ENCODE results near the gene OSBPL8.
A peak's percentile ranks its signal among the peaks of the same experiment; 100 is the strongest.

The OSBPL8 gene

DNA sequence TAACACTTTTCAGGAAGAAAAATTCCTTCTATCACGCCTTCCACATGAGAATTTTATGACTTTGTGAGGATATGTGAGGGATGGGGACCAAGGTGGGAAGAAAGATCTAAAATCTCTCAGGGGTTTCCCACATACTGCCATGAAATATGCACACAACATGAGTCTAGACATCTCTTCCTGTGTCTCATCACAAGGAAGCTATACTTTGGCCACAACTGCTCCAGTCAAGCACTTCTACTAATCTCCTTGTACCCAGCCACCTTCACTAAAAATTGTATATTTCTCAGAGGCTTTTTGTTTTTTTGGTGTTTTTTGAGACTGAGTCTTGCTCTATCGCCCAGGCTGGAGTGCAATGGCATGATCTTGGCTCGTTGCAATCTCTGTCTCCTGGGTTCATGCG is 3.2 kb downstream of the OSBPL8 start:
- no peak for DNase-seq (ENCODE audit: low spot score)

DNA sequence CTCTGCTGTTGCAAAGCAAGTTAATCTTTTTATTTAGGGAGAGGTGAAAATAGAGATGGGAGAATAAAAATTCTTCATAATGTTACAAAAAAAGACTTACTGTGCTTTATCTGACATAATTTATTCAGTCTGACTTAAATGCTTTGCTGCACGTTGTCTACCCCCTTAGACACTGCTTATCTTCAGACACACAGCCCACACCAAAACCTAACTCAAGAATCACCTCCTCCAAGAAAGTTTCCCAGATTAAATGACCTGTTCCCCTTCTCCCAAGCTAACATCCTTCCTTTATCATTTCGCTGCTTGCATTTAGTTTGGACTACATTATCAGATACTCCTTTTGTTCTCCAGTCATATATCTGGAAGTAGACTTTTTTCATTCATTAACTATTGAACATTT is 3.8 kb downstream of the OSBPL8 start:
- no peak for DNase-seq (ENCODE audit: low spot score)

DNA sequence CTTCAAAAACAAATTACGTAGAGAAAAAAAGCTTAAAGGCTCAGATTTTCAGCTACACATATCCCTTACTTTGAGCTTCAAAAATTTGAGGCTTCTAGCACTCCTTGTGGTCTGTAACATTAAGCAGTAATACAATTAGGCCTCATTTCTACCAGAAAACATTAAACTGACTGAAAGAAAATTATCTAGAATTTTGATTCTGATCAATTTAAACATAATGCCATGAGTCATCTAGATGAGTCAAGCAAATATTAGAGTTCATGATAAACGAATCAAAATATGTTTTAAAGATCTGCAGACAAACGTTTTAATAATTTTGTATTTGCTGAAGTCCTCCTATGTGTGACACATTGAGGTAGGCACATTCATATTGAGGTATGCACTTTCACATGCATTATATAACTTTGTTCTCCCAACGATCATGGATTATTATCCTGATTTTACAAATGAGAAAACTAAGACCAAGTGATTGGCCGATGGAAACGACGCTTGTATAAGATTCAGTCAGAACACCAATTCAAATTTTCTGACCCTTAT is 4.3 kb downstream of the OSBPL8 start:
- no peak for DNase-seq (ENCODE audit: low spot score)

DNA sequence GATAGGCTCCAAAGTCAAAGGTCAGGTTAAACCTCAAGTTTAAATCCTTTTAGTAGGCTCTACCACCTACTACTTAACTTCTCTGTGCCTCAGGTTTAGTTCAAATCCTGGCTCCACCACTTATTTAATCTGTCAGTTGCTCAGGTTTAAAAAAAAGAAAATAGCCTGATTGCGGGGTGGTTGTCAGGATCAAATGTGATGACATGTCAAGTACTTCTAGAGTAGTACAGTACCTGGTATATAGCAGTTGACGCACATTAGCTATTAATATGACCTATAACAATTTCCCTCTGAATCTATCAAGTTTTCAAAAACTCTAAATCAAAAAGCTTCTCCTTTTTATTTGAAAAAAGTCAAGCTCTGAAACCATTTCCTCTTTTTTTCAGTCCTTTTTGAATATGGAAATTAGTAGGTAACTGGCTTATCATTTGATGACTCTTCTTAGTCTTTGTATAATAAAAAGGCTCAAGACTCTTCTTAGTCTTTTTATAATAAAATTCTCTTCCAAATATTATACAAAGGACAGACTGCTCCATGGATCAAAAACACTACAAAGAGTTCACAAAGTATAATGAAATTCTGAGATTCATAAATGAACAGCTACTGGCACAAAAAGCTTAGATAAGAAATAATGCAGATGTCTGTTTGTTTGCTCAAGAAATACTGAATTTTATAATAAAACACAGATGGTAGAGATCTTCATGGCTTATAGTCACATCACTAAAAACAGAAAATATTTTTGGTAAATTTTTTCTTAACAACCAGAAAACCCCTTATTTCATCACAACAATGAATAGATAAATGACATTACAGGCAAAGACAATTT is 5.0 kb downstream of the OSBPL8 start:
- DNase-seq (ENCODE audit: low spot score): no peak

DNA sequence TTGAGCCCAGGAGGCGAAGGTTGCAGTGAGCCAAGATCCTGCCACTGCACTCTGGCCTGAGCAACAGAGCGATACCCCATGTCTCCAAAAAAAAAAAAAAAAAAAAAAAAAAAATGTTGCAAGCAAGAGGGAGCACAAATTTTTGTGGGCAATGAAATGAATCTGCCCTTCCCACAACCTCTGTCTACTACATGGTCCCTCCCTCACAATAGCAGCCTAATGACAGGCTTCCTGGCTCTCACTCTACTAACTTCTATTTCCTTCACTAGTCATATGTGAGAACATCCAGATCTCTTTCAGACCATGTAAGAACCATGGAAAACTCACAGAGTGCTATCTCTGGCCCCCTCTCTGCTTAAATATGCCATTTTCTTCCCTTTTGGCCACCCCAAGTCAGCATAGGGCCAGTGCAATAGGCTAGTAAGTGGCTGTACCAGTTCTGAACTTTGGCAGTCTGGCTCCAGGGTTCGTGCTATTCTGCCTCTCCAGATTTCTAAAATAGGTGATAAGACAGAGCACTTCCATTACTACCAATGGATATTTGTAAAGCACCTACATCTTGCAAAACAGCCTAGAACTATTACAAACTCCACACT is 7.1 kb downstream of the OSBPL8 start:
- no peak for DNase-seq (ENCODE audit: low spot score)

DNA sequence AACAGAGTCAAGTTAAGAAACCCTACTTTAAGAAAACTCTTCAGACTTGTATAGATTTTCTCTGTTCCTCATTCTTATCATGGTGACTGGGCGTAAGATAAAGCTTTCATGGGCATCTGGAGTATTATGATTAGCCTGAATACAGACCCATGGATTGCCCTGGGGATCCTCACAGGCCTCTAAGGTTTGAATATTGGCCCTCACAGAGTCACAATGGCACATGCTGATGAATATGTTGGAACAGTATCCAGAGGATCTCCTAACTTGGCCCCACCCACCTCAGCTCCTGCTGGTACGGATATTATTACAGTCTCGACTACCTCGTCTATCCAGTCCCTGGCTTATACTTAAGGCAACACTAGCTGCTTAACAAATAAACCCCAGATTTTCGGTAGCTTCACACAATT is 8.1 kb downstream of the OSBPL8 start:
- peak; percentile 41 for DNase-seq (ENCODE audit: low spot score)

DNA sequence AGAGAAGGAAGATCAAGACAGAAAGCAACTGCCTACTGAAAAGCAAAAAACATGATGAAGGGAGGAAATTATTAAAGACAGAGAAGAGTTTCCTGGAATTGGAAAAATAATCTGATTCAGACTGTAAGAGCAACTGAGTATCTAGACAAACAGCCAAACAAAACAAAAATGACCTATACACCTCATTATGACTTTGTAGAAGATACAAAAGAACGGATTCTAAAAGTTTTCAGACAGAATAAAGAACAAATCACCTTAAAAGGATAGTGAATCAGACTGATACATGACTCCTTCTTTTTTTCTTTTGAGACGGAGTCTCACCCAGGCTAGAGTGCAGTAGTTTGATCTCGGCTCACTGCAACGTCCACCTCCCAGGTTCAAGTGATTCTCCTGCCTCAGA is 10.4 kb downstream of the OSBPL8 start:
- DNase-seq (ENCODE audit: low spot score): no peak

DNA sequence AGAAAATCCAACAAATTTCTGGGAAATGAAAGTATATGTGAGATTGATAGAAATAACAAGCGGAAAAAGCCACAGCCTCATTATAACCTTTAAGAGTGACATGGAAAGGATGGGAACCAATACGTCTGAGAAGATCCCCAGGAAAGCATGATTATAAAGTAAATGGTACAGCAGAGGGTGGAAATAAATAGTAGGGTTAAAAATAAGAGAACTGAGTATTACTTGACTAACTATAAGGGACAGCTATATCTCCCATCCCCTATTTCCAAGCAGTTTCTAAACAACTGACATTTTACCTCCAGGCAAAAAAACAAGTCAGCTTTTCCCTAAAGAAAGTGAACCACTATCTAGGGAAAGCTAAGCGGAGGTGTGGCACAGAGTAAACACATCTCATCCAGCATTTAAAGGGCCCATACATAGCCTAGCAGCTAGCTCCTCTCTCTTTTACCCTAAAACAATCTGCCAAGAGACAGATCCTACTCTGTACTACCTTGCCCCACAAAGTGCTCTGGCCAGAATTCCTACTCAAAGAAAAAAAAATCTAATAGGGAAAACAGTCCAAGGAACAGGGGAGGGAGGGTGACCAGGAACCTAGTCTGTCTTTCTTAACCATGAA is 11.2 kb downstream of the OSBPL8 start:
- no peak for DNase-seq (ENCODE audit: low spot score)

DNA sequence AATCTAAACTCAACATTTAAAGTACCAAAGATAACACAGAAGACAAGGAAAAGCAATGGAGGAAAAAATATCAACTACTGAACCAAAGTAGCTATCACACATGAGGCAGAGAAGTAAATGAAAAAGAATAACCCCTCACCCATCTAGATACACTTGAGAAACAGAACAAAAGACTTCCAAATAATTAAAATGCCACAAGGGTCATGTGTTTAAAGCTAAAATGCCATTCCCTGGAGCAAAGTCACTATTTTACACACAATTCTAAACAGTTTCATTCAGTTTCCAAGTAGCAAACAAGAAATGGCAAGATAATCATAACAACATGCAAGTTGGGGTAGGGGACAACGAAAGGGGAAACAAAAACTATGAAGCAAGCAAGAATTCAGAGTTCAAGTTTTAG is 12.0 kb downstream of the OSBPL8 start:
- no peak for DNase-seq (ENCODE audit: low spot score)

DNA sequence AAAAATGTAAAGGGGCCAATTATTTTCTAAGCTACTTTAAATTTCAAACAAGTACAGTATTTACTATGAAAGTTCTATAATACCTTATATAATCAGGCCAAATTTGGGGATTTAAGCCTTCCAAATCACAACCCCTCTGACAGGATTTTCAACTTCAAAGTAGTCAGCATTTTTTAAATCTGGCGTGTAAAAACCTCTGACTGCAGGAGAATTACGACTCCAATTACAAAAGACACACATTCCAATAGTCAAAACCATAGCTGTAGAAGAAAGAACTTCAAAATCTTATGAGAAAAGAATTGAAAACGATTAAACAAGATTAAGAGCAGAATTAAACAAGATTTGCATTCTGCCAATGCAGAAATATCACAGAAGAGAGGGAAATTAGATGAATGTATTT is 12.7 kb downstream of the OSBPL8 start:
- DNase-seq (ENCODE audit: low spot score): no peak

DNA sequence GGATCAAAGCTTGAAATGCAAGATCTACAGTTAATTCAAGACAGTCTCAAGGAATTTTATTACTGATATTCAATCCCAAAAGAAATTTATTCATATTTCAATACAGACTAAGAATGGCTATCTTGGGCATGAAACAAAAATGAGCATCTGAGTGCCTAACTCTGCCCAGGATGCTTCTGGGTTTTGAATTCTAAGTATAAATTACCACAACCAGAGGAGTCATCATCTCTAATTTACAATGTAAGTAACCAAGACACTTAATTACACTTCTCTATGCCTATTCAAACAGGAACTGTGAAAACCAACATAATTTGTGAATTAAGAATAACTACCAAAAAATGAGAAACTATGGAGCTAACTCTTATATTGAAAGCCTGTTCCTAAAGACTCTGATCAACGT is 14.1 kb downstream of the OSBPL8 start:
- DNase-seq (ENCODE audit: low spot score): no peak

DNA sequence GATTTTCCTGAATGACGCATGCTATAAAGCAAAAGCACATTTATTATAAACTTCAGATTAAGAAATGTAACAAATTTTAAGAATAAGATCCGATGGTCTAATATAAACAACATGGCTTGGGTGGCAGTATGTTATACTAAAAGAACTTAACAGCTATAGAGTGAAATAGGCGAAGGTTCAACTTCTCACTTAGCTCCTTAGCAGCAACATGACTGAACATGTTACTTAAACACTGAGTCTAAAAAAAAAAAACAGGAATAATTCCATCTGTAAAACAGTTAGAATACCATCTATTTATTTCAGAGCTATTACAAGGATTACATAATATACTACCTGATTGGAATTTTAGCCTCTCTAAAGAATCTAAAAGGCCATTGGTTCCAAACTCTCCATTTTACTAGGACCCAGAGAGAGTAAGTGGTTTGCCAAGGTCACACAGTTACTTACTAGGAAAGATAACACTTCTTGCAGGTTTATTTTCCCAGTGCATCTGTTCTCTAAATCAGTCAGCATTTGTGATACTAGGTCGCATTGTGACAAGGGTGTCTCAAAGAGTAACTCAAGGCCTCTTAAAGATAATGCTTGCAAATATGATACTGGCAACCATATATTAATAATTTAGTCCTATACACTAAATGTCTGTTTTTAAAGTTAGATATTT is 14.8 kb downstream of the OSBPL8 start:
- no peak for DNase-seq (ENCODE audit: low spot score)

DNA sequence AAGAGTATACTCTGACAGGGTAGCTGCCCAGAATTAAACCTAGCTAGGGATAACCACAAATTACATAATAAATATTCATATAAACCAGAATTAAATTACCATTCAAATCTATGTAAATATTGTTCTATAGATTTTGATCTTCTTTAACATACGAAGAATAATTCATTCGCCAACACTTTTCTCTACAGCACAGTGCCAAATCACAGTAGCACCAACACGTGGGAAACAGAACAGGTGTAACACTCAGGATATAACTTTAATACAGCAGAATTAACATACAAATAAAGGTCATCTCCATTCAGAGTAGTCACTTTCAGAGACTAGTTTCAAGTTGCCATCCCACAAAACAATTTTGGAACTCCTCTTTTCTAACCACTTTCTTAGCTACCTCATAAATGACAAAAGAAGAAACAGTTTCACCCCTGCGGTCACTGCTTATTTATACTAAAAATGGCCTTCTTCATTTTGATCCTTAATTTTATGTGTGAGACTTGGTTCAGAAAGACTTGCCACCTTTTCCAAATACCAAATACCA is 15.7 kb downstream of the OSBPL8 start:
- DNase-seq (ENCODE audit: low spot score): no peak

DNA sequence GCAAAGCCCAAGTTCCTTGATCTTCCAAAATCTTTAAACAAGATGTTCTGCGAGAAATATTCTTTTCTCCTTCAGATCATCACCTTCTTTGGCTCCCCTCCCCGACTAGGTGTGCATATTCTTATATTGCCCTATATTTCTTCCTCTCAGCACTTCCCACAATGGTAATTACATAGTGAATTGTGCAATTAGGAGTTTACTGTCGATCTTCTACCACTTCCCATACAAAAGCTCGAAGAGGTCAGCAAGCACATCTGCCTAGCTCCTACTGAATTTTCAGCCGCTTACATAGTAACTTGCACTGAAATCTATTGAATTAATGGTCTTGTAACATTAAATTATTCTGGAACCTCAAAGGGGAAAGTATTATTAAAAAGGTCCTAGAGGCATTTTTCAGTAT is 16.7 kb downstream of the OSBPL8 start:
- no peak for DNase-seq (ENCODE audit: low spot score)

DNA sequence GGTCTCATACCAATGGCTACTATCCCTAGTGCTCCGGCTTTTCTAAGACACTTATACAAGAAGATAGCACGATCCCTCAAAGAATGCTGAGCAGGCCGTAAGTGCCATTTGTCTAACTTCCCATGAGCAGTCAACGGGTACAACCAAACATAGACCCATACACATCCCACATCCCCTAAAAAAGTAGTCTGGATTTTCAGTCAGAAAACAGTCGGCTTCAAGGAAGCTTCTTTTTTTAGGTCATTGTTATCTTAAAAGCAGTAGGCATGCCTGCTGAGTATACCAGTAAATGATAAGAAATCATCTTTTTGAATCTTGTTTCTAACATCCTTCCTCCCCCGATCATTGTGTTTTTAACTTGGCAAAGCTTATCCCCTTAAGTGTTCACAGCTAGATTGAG is 19.8 kb downstream of the OSBPL8 start:
- no peak for DNase-seq (ENCODE audit: low spot score)

DNA sequence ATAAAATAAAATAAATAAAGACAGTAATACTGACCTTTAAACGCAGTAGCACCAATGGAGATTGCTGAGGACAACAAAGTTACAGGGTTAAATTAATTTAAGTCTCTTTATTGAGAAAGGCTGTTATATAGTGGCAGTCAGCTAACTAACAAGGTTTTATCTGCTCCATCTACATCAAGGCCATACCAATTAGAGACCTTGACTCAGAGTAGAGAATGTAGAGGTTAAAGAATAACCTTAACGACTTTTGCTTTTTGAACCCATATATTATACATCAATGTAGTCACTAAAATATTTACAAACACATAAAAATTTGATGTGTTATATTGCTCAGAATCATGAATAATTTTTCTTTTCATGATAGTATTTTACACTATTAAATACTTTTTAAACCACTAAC is 21.6 kb downstream of the OSBPL8 start:
- DNase-seq (ENCODE audit: low spot score): no peak

DNA sequence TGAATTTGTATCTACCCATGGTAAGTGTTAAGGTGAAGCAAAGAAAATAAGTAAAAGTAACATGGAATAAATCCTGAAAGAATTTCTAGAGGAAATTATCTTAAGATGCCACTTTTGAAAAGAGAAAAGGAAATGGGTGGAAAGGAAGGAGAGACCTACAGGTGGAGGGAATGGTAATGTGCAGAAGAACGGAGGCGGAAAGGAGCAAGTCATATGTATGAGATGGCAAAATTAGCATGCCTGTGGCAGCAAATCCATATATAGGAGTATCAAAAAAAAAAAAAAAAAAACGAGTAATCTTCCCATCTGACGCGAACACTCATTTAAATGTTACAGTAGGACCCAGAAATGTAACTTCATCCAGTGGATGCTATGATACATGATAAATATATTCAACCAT is 23.0 kb downstream of the OSBPL8 start:
- no peak for DNase-seq (ENCODE audit: low spot score)

DNA sequence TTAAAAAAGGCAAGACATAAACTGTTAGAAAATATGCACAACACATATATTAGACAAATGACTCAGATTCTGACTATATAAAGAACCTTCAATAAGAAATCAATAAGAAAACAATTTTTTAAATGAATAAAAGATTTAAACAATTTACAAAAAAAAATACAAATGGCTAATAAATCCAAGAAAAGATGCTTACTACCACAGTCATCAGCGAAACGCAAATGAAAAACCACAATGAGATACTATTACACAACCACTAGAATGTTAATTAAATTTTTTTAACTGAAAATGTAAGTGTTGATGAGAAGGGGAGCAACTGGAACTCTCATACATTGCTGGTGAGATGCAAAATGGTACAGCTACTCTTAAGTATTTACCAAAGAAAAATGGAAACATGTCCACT is 24.4 kb downstream of the OSBPL8 start:
- DNase-seq (ENCODE audit: low spot score): no peak

DNA sequence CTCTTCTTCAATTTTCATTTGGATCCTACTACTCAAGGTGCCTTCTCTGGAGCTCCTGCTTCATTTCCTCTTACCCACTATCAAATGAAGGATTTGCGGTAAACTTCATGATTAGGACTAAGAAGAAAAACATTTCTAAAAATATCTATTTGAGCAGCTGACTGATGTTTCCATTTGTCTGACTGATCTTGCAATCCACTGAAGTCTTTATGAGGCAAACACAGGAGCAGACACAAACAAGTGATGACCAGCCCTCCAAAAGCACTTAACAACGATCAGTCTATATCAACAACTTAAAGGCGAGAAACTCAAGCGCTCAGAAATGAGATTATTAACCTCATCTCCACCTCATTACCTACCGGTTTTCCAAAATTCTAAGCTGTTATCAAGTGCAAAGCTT is 26.2 kb downstream of the OSBPL8 start:
- DNase-seq (ENCODE audit: low spot score): no peak

DNA sequence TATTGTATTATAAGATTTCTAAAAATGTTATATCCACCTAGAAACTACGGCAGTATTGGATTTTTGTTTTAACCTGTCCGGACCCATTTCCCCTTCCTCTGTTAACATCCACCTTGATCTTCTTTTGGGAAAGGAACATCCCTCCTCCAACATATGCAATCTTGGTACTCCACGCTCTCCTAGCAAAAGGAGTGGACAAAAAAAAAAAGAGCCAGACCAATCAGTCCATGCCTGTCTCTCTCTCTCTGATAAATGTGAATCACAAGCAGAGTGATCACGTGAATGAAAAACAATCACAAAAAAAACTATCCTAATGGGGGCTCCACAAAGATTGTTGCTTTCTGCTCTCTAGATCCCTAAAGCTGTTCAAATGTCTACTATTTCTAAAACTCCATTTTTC is 27.1 kb downstream of the OSBPL8 start:
- DNase-seq (ENCODE audit: low spot score): no peak

DNA sequence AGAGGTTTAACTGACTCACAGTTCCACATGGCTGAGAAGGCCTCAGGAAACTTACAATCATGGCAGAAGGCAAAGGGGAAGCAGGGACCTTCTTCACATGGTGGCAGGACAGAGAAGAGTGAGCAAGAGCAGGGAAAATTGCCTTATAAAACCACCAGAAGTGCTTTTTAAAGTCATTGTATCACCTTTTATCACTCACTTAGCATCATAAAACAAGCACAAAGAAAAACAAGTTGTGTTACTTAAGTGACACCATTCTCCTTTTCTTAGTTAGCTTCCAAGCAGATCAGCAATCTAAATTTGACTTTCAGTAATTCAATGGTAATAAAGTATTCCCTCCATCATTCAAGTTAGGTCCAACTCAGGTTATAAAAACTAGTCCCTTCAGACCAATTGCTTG is 28.5 kb downstream of the OSBPL8 start:
- DNase-seq (ENCODE audit: low spot score): no peak

DNA sequence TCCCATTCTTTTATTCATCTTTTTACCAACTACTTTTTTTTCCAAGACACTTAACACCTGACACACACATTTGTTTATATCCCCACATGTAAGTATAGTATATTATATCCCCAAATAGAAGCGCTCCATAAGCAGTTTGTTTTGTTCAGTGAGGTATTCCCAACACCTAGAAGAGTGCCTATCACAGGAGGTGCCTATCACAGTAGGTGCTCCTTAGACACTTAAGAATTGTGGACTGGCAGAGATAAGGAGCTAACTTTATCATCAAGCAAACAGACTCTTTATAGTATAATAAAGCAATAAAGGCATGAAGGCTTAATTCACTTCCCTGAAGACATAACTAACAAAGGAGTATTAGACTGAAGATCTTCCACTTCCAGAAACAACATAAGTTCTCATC is 29.1 kb downstream of the OSBPL8 start:
- DNase-seq (ENCODE audit: low spot score): no peak
